GM12872 (cell line): ENCODE data around the gene IPMK.

ENCODE experiments used
- TF ChIP-seq, protein P1 (sequence below): IDR thresholded peaks from 3 replicates; pipeline ENCODE4 v1.5.1; 2011; ENCODE audit warnings: low read depth, mild to moderate bottlenecking, low read length, moderate library complexity; ENCODE audit not compliant: insufficient read depth

The IPMK gene

DNA sequence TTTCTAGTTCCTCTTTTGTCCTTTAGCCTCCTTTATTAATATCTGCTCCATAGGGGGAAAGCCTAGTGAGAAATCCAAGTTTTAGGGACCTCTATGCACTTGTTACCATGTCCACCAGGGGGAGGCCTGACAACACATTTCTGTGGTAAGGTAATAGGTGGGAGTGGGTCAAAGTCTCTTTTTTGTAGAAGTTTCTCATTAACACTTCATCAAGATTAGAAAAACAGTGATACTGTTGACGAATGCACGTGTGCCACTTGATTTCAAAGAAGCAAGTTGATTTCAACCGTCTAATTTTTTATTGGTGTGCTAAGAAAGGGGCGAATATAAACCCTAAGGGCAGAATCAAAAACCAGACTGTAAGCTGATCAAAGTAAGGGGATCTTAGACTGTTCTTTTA, 31.9 kb upstream of the IPMK start:
- TF ChIP-seq, protein P1, sequence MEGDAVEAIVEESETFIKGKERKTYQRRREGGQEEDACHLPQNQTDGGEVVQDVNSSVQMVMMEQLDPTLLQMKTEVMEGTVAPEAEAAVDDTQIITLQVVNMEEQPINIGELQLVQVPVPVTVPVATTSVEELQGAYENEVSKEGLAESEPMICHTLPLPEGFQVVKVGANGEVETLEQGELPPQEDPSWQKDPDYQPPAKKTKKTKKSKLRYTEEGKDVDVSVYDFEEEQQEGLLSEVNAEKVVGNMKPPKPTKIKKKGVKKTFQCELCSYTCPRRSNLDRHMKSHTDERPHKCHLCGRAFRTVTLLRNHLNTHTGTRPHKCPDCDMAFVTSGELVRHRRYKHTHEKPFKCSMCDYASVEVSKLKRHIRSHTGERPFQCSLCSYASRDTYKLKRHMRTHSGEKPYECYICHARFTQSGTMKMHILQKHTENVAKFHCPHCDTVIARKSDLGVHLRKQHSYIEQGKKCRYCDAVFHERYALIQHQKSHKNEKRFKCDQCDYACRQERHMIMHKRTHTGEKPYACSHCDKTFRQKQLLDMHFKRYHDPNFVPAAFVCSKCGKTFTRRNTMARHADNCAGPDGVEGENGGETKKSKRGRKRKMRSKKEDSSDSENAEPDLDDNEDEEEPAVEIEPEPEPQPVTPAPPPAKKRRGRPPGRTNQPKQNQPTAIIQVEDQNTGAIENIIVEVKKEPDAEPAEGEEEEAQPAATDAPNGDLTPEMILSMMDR, result peak; percentile 86

- TF ChIP-seq, protein P1, result no peak
Observed at GRCh38 chr10:58293989-58294388, 26.3 kb upstream of the IPMK start.

GRCh38 chr10:58291538-58292174, 24.0 kb upstream of the IPMK start:
- TF ChIP-seq, protein P1, result peak; percentile 66; the same call in 2 of the 3 replicates

DNA sequence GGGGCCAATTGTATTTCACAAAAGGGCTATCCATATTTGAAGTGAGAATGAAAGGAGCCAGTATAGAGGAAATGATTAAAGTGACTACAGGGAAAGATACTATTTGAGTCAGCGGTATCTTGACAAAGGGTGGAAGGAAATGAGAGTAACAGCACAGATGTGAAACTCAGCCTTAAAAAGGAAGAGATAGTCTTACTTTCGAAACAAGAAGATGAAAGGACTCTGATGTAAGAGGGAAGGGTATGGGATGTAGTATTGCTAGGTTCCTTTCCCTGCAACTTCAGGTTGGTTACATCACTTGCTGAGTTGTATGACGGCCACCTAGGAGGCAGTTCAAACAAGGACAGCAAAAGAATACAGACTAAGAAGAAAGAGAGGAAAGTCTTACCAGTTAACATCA, 14.9 kb upstream of the IPMK start:
- TF ChIP-seq, protein P1, result no peak

DNA sequence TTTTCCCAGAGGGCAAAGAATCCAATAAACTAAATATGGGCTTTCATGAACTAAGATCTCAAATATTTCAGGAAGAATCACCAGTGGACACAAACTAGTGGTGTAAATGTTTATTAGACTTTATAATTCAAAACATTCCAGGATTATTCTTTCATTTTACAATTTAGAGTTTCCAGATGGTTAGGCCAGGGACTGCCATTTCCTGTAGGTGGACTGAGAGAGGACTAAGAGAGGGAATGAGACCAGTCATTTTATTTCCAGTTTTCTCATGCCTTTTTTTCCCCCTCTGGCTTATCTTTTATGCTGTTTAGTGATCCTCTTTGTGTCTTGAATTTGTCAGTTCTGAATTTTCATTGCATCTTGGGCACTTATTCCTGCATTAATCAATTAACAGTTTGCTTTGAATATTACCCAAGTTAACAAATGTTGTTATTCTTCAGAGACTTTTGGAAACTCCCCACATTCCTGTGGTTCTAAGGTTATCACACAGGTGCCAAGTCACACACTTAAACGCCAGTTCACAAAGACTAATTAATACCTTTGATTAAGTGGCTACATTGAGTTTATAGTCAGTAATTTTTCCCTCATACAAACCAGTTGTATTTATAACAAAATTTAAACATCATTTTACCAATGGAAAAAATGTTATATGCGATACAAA, 13.5 kb upstream of the IPMK start:
- TF ChIP-seq, protein P1, result no peak

- TF ChIP-seq, protein P1, result no peak
Observed at GRCh38 chr10:58280477-58280876, 12.8 kb upstream of the IPMK start.

GRCh38 chr10:58278962-58279307, 11.2 kb upstream of the IPMK start:
- TF ChIP-seq, protein P1, result no peak
